KMS-11 (cell line): ENCODE measurements around the gene FHOD3.

Source experiments
- H2AFZ ChIP-seq: fragments of 200-600 bp; sonication (generic); 2 replicates; pipeline ENCODE4 v1.6.1; 2016; ENCODE audit warnings: antibody characterized with exemption, mixed run types, low read depth
- H3K27ac ChIP-seq: fragments of 200-600 bp; sonication (generic); 2 replicates; pipeline ENCODE4 v1.6.1; 2016; ENCODE audit warnings: mild to moderate bottlenecking, mixed run types
- H3K27me3 ChIP-seq: fragments of 200-600 bp; sonication (generic); 2 replicates; pipeline ENCODE4 v1.6.1; 2017; ENCODE audit warnings: mild to moderate bottlenecking, low read depth, mixed run types, moderate library complexity; ENCODE audit not compliant: insufficient read depth
- H3K36me3 ChIP-seq: fragments of 200-600 bp; sonication (generic); 2 replicates; pipeline ENCODE4 v1.6.1; 2017; ENCODE audit warnings: mild to moderate bottlenecking, mixed run types; ENCODE audit not compliant: insufficient read depth
- H3K4me1 ChIP-seq: fragments of 200-600 bp; sonication (generic); 2 replicates; pipeline ENCODE4 v1.6.1; 2016; ENCODE audit warnings: mild to moderate bottlenecking, low read depth, mixed run types; ENCODE audit not compliant: poor library complexity, severe bottlenecking
- H3K4me2 ChIP-seq: fragments of 200-600 bp; sonication (generic); 2 replicates; pipeline ENCODE4 v1.7.0; 2016; ENCODE audit warnings: mild to moderate bottlenecking, mixed run types
- H3K4me3 ChIP-seq: fragments of 200-600 bp; sonication (generic); IDR thresholded peaks from 2 replicates; pipeline ENCODE4 v1.6.1; 2017; ENCODE audit warnings: low read depth, low read length, mixed read lengths; ENCODE audit not compliant: insufficient read depth
- H3K79me2 ChIP-seq: fragments of 200-600 bp; sonication (generic); 2 replicates; pipeline ENCODE4 v1.6.1; 2016; ENCODE audit warnings: low read depth, mixed run types; ENCODE audit not compliant: insufficient read depth
- H3K9ac ChIP-seq: fragments of 200-600 bp; sonication (generic); 2 replicates; pipeline ENCODE4 v1.6.1; 2016; ENCODE audit warnings: mild to moderate bottlenecking, mixed run types
- H4K20me1 ChIP-seq: fragments of 200-600 bp; sonication (generic); 2 replicates; pipeline ENCODE4 v1.6.1; 2016; ENCODE audit warnings: mild to moderate bottlenecking, mixed run types; ENCODE audit not compliant: insufficient read depth
- TF ChIP-seq, protein P1 (sequence below): fragments of 200-600 bp; sonication (generic); conservative IDR thresholded peaks from 2 replicates; pipeline ENCODE4 v1.6.1; 2017; ENCODE audit warnings: low read depth, mild to moderate bottlenecking, antibody characterized with exemption, low read length, moderate library complexity, mixed read lengths

Gene FHOD3

GRCh38 chr18:36364911-36365624 lies 67.6 kb downstream of the FHOD3 start:
- Histone ChIP-seq H3K9ac (no peak overlapping the region), H3K27ac (no peak overlapping the region), H3K27me3 (no peaks in the 10 kb centered on the region), H3K79me2 (no peaks in the 10 kb centered on the region), H2AFZ (no peak overlapping the region), H4K20me1 (no peaks in the 10 kb centered on the region), H3K36me3 (no peaks in the 10 kb centered on the region), H3K4me1 (peaks cover 35% of the 10 kb centered on the region), H3K4me2 (no peak overlapping the region), H3K4me3 (no peak overlapping the region)
- TF ChIP-seq, protein P1, sequence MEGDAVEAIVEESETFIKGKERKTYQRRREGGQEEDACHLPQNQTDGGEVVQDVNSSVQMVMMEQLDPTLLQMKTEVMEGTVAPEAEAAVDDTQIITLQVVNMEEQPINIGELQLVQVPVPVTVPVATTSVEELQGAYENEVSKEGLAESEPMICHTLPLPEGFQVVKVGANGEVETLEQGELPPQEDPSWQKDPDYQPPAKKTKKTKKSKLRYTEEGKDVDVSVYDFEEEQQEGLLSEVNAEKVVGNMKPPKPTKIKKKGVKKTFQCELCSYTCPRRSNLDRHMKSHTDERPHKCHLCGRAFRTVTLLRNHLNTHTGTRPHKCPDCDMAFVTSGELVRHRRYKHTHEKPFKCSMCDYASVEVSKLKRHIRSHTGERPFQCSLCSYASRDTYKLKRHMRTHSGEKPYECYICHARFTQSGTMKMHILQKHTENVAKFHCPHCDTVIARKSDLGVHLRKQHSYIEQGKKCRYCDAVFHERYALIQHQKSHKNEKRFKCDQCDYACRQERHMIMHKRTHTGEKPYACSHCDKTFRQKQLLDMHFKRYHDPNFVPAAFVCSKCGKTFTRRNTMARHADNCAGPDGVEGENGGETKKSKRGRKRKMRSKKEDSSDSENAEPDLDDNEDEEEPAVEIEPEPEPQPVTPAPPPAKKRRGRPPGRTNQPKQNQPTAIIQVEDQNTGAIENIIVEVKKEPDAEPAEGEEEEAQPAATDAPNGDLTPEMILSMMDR = no peak

DNA sequence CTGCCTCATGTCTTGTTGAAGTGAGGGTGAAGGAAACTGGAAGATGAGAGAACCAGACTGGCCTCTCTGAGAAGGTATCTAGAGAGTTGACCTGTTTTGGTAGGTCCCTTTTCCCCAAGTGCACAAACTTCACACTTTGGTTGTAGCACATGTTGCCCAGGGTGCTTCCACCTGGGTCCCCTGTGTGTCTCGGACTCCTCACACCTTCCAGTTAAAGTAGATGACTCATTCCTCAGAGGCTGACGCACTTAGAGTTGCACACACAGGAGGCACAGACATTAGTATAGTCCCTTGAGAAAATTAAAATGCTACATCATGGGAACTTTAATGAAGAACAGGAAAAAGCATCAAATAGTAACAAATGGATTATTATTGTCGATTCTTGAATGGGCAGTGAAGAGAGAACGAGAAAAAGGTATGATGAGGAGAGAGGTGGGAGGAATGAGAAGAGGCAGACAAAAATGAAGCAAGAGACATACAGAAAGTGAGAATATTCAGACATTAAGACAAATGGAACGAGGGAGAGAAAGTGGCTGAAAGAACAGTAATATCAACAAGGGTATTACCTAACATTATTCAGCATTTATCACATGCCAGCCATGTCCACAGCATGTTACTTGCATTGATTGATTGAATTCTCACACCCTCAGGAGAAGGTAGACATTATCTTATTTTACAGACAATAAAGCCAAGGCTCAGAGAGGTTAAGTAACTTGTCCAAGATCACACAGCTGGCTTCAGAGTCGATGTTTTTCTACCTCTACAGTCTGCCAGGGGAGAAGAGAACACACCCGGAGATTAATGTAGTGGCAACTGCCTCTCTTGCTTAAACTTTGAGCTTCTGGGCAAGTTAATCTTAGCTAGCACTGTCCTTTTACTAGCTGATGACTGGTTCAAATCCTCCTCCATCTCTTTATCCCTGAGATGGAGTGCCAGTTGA lies 68.6 kb downstream of the FHOD3 start:
- H4K20me1 ChIP-seq = no peaks in the 10 kb centered on the region
- H2AFZ ChIP-seq = no peak overlapping the region
- H3K27me3 ChIP-seq = no peaks in the 10 kb centered on the region
- no peak overlapping the region for H3K4me3 ChIP-seq
- no peaks in the 10 kb centered on the region for H3K79me2 ChIP-seq
- H3K9ac ChIP-seq = no peak overlapping the region
- TF ChIP-seq, protein P1 = no peak
- peaks cover 25% of the 10 kb centered on the region for H3K4me1 ChIP-seq
- H3K27ac ChIP-seq = no peak overlapping the region
- no peak overlapping the region for H3K4me2 ChIP-seq
- H3K36me3 ChIP-seq = no peaks in the 10 kb centered on the region

- TF ChIP-seq, protein P1 = no peak
- Histone ChIP-seq H3K4me2 (no peak overlapping the region), H3K79me2 (no peaks in the 10 kb centered on the region), H3K4me1 (peaks cover 14% of the 10 kb centered on the region), H2AFZ (no peak overlapping the region), H4K20me1 (no peaks in the 10 kb centered on the region), H3K36me3 (no peaks in the 10 kb centered on the region), H3K9ac (no peak overlapping the region), H3K27me3 (no peaks in the 10 kb centered on the region), H3K27ac (no peak overlapping the region), H3K4me3 (no peak overlapping the region)
Measured at GRCh38 chr18:36366994-36367839, 69.7 kb downstream of the FHOD3 start.

- Histone ChIP-seq H3K4me3 (no peak overlapping the region), H3K27me3 (no peaks in the 10 kb centered on the region), H3K27ac (no peak overlapping the region), H4K20me1 (no peaks in the 10 kb centered on the region), H3K4me2 (no peak overlapping the region), H2AFZ (no peak overlapping the region), H3K79me2 (no peaks in the 10 kb centered on the region), H3K4me1 (no peaks in the 10 kb centered on the region), H3K9ac (no peak overlapping the region), H3K36me3 (no peaks in the 10 kb centered on the region)
- TF ChIP-seq, protein P1 = no peak
Measured at GRCh38 chr18:36368889-36369288, 71.4 kb downstream of the FHOD3 start.
